Esophagus muscularis mucosa (tissue), 4 donors: ENCODE measurements around the gene ADGRA1.

Experiments
- CTCF ChIP-seq, 3 experiments: fragments of 200-600 bp in 2 of 3; fragments of 450-650 bp in 1 of 3; sonication (generic) in 2 of 3; IDR thresholded peaks; one replicate each; pipeline ENCODE4 v1.5.1; 2017 to 2019; ENCODE audit warnings: antibody characterized with exemption in 3 of 3, mild to moderate bottlenecking in 2 of 3, moderate library complexity in 1 of 3
- EP300 ChIP-seq: sonication (generic); formaldehyde crosslinking; IDR thresholded peaks from one replicate; pipeline ENCODE4 v1.6.1; 2017; ENCODE audit warnings: antibody characterized with exemption
- POLR2A ChIP-seq: fragments of 450-650 bp; IDR thresholded peaks from one replicate; pipeline ENCODE4 v1.6.1; 2017; ENCODE audit warnings: antibody characterized with exemption, moderate library complexity, mild to moderate bottlenecking, low read depth

GRCh38 chr10:133151543-133151972 lies 63.8 kb downstream of the ADGRA1 start:
- TF ChIP-seq POLR2A (no peak), CTCF (IDR thresholded peaks at IDR 0.05) (no peak), EP300 (no peak)
